Stomach (tissue), 9 donors: ENCODE data around the gene SORL1. TPM values are rescaled to one million over a fixed set of nuclear protein-coding genes. Genes with fewer than 3 reads are reported as not detected.

ENCODE experiments used
- DNase-seq, 2 donors: peaks; one replicate each; pipeline versions ENCODE4 v3.0.0 to v3.0.0-alpha.2; 2013 to 2019
- H3K27ac ChIP-seq, 5 donors: fragments of 200-600 bp in 4 of 5; sonication (generic) in 4 of 5; one replicate each; pipeline ENCODE4 v1.5.1; 2013 to 2019; ENCODE audit warnings: mild to moderate bottlenecking in 1 of 5, moderate library complexity in 1 of 5
- H3K27me3 ChIP-seq, 3 donors: fragments of 200-600 bp; sonication (generic); one replicate each; pipeline ENCODE4 v1.5.1; 2017 to 2019; ENCODE audit warnings: mixed run types in 1 of 3
- H3K36me3 ChIP-seq, 4 donors: fragments of 200-600 bp; sonication (generic); 1 replicate in 3 of 4; 2 replicates in 1 of 4; pipeline ENCODE4 v1.5.1; 2016 to 2019
- H3K4me1 ChIP-seq, 4 donors: fragments of 200-600 bp; sonication (generic); one replicate each; pipeline ENCODE4 v1.5.1; 2016 to 2019
- H3K4me3 ChIP-seq, 4 donors: fragments of 200-600 bp; sonication (generic) in 3 of 4; one replicate each; pipeline ENCODE4 v1.5.1; 2016 to 2019; ENCODE audit warnings: mild to moderate bottlenecking in 1 of 4
- H3K9me3 ChIP-seq, 4 donors: fragments of 200-600 bp; sonication (generic); one replicate each; pipeline ENCODE4 v1.5.1; 2016 to 2019
- EP300 ChIP-seq: sonication (generic); formaldehyde crosslinking; IDR thresholded peaks from one replicate; pipeline ENCODE4 v1.6.1; 2017; ENCODE audit warnings: antibody characterized with exemption
- POLR2A ChIP-seq, 4 donors: fragments of 450-650 bp; IDR thresholded peaks; one replicate each; pipeline ENCODE4 v1.6.1; 2016; ENCODE audit warnings: antibody characterized with exemption in 4 of 4, control low read depth in 2 of 4, mild to moderate bottlenecking in 1 of 4, moderate library complexity in 1 of 4
- POLR2AphosphoS5 ChIP-seq, 3 donors: sonication (generic); formaldehyde crosslinking; IDR thresholded peaks; one replicate each; pipeline ENCODE4 v1.6.1; 2016; ENCODE audit warnings: antibody characterized with exemption in 3 of 3
- WGBS, 5 donors: extraction: QIAGEN DNeasy Blood & Tissue Kit in 3 of 5; methylation state at CpG; one replicate each; pipeline versions ENCODE4 v1.1.5 to v1.1.7; 2013 to 2018; 5-methylcytosine and 5-hydroxymethylcytosine counted together
- intact Hi-C: fragments of 100-400 bp; cut with DNase I; formaldehyde crosslinking; loops from one replicate; pipeline ENCODE4 v1.15.1; 2023; ENCODE audit warnings: low total_unique reads
- polyA plus RNA-seq, 3 donors: library from polyadenylated mRNA; stranded (reverse); fragments of 200-250 nt; gene quantifications; one replicate each; pipeline ENCODE4 v1.2.3, GENCODE V29; 2013
- total RNA-seq, 5 donors: library from RNA; depleted of rRNA; stranded (reverse); fragments of >200 nt; gene quantifications; one replicate each; pipeline versions ENCODE4 v1.1.0 to v1.2.3, GENCODE V29; 2014 to 2016
- TF ChIP-seq, protein P1 (sequence below), 7 experiments: fragments of 450-650 bp in 4 of 7; fragments of 200-600 bp in 3 of 7; sonication (generic) in 3 of 7; IDR thresholded peaks; one replicate each; pipeline ENCODE4 v1.5.1; 2016 to 2019; ENCODE audit warnings: antibody characterized with exemption in 7 of 7, control low read depth in 2 of 7, mild to moderate bottlenecking in 1 of 7
- donor health status: healthy with polysubstance abuse.
- donor health status: Bipolar disorder and iron deficiency.
- donor health status: healthy.

SORL1 gene
- total and polyA plus RNA-seq, 8 donors = 0.76 to 161 (median 18.2) TPM

DNA sequence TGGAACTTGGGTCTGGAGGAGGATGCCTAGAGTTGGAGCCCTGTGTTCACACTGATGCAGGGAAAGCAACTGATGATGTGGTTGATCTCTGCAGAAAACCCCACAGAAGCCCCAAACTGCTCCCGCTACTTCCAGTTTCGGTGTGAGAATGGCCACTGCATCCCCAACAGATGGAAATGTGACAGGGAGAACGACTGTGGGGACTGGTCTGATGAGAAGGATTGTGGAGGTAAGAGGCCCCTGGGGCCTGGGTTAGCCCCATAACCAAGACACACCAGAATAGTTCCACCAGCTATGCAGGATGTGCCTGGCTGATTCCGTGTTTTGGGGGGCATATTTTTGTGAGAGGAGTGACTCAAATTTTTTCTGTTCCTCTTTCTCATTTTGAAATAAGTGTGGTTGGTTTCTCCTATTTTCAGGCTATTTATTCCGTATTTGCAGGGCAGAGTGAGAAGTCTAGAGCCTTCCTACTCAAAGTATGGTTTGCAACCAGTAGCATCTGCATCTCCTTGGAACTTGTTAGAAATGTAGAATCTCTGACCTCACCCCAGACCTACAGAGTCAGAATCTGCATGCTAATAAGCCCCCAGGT lies 137.9 kb downstream of the SORL1 start:
- peaks cover 7 to 68% (median 55%) of the 10 kb centered on the region in 4 donors for H3K36me3 ChIP-seq
- 75 to 87% (median 86%) methylated on average over 5 of the region's 5 CpGs for WGBS, 5 donors
- TF ChIP-seq, protein P1, sequence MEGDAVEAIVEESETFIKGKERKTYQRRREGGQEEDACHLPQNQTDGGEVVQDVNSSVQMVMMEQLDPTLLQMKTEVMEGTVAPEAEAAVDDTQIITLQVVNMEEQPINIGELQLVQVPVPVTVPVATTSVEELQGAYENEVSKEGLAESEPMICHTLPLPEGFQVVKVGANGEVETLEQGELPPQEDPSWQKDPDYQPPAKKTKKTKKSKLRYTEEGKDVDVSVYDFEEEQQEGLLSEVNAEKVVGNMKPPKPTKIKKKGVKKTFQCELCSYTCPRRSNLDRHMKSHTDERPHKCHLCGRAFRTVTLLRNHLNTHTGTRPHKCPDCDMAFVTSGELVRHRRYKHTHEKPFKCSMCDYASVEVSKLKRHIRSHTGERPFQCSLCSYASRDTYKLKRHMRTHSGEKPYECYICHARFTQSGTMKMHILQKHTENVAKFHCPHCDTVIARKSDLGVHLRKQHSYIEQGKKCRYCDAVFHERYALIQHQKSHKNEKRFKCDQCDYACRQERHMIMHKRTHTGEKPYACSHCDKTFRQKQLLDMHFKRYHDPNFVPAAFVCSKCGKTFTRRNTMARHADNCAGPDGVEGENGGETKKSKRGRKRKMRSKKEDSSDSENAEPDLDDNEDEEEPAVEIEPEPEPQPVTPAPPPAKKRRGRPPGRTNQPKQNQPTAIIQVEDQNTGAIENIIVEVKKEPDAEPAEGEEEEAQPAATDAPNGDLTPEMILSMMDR (IDR thresholded peaks at IDR 0.05) = no peak
- TF ChIP-seq POLR2A (IDR thresholded peaks at IDR 0.05) (no peak), POLR2AphosphoS5 (IDR thresholded peaks at IDR 0.05) (no peak), EP300 (no peak)
- intact Hi-C loops = loop anchor here (5.0 kb wide), 2 partner anchors 273 to 343 kb away; no protein-coding TSS in a partner anchor
- H3K27ac ChIP-seq = no peak overlapping the region
- H3K4me3 ChIP-seq = no peak overlapping the region
- peaks cover 0 to 6% (median 0%) of the 10 kb centered on the region in 4 donors for H3K4me1 ChIP-seq
- DNase-seq = no peak
- no peaks in the 10 kb centered on the region for H3K9me3 ChIP-seq
- no peaks in the 10 kb centered on the region for H3K27me3 ChIP-seq

DNA sequence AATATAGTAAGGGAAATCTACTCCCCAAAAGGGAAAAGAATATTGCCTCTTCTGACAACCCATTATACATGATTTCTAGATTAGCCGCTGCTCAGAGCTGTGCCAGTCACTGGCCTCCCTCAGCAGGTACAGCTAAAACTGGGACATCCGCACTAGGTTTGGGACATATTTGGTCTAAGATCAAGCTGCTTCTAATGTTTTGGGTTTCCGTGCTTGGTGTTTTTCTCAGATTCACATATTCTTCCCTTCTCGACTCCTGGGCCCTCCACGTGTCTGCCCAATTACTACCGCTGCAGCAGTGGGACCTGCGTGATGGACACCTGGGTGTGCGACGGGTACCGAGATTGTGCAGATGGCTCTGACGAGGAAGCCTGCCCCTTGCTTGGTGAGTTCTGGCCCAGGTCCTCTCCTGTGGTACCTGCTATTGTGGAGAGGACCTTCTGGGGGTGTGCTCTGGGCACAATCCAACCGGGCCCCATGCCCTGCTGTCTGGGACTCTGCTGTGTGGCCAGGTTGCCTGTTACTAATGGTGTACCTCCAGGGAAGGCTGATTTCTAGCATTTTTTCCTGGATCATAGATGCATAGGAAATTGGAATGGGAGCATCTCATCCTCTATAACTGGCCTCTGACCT lies 138.8 kb downstream of the SORL1 start:
- no peak overlapping the region for H3K4me3 ChIP-seq
- no peaks in the 10 kb centered on the region for H3K9me3 ChIP-seq
- no peak overlapping the region for H3K27ac ChIP-seq
- WGBS, 5 donors = 86 to 92% (median 88%) methylated on average over 11 to 12 of the region's 12 CpGs
- intact Hi-C loops = loop anchor here (5.0 kb wide), 2 partner anchors 274 to 344 kb away; no protein-coding TSS in a partner anchor
- no peak for DNase-seq
- H3K27me3 ChIP-seq = no peaks in the 10 kb centered on the region
- peaks cover 0 to 6% (median 0%) of the 10 kb centered on the region in 4 donors for H3K4me1 ChIP-seq
- TF ChIP-seq EP300 (no peak), POLR2A (IDR thresholded peaks at IDR 0.05) (no peak), POLR2AphosphoS5 (IDR thresholded peaks at IDR 0.05) (no peak)
- TF ChIP-seq, protein P1 (IDR thresholded peaks at IDR 0.05) = no peak
- peaks cover 8 to 76% (median 62%) of the 10 kb centered on the region in 4 donors for H3K36me3 ChIP-seq

DNA sequence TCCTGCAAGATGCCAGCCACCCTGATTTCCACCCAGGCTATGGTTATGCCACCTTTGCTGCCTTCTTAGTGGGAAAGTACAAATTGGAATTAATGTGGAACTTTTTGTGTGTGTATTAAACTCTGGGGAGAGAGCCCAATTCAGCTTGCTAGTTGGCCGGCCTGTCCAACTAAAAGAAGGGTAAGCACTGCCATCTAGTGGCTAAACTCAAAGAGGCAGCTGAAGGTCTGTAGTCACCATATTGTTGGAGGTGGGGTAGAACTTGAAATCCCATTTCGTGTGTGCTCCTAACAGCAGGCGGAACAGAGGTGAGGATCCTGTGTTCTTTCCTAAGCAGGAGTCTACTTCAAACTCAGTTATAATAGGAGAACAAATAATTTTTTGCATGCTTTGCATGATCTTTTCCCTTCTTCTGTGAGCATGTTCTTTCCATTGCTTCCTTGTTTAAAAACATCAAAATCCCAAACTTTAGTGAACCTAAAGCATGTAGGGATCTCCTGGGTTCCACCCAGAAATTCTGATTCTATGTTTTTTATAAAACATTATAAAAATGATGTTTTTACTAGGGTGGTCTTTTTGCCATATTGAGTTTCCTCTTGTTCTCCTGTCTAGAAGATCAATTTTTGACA lies 139.4 kb downstream of the SORL1 start:
- Histone ChIP-seq H3K27me3 (no peaks in the 10 kb centered on the region), H3K9me3 (no peaks in the 10 kb centered on the region), H3K4me1 (peaks cover 0 to 6% (median 0%) of the 10 kb centered on the region in 4 donors), H3K27ac (no peak overlapping the region), H3K4me3 (no peak overlapping the region), H3K36me3 (peaks cover 14 to 78% (median 66%) of the 10 kb centered on the region in 4 donors)
- 8 to 18% (median 14%) methylated on average over 3 of the region's 3 CpGs for WGBS, 5 donors
- intact Hi-C loops = loop anchor here (5.0 kb wide), 2 partner anchors 274 to 344 kb away; no protein-coding TSS in a partner anchor
- TF ChIP-seq, protein P1 (IDR thresholded peaks at IDR 0.05) = peak in 5 of 7 experiments; percentile 76 to 86 (median 77)
- peak in 1 of 3 donors; percentile 31 for TF ChIP-seq POLR2AphosphoS5 (IDR thresholded peaks at IDR 0.05)
- no peak for TF ChIP-seq POLR2A (IDR thresholded peaks at IDR 0.05)
- peak; percentile 70 to 92 for DNase-seq

DNA sequence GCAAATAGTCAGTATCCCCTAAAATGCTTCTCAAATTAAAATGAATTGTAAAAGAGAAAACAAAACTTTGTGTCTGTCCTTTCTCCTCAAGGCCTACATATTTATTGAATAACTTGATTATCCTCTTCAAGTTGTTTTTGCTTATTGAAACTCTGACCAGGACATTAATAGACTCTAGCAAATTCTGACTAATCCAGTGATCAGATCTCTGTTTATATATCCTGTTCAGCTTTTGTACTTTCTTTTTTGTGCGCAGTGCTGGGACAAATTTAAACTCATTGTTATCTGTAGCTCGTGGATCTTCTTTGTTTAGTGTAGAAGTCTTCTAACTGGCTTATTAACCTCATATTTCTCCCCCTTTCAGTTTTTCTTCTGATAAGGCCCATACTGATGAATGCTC lies 140.6 kb downstream of the SORL1 start:
- H3K9me3 ChIP-seq = no peaks in the 10 kb centered on the region
- peaks cover 14 to 83% (median 66%) of the 10 kb centered on the region in 4 donors for H3K36me3 ChIP-seq
- H3K27me3 ChIP-seq = no peaks in the 10 kb centered on the region
- 57 to 78% (median 61%) methylated on average over 2 of the region's 2 CpGs for WGBS, 5 donors
- H3K27ac ChIP-seq = no peak overlapping the region
- DNase-seq = no peak
- intact Hi-C loops = loop anchor here (5.0 kb wide), 2 partner anchors 275 to 345 kb away; no protein-coding TSS in a partner anchor
- peaks cover 0 to 6% (median 0%) of the 10 kb centered on the region in 4 donors for H3K4me1 ChIP-seq
- TF ChIP-seq POLR2AphosphoS5 (IDR thresholded peaks at IDR 0.05) (no peak), POLR2A (IDR thresholded peaks at IDR 0.05) (no peak), EP300 (no peak)
- TF ChIP-seq, protein P1 (IDR thresholded peaks at IDR 0.05) = no peak
- no peak overlapping the region for H3K4me3 ChIP-seq
